ENCODE measurements around the gene TEAD3. TPM values are rescaled to one million over a fixed set of nuclear protein-coding genes. Genes with fewer than 3 reads are reported as not detected.

The TEAD3 gene
- total RNA-seq, 1 experiment from 2014 or later: 27.0 TPM

DNA sequence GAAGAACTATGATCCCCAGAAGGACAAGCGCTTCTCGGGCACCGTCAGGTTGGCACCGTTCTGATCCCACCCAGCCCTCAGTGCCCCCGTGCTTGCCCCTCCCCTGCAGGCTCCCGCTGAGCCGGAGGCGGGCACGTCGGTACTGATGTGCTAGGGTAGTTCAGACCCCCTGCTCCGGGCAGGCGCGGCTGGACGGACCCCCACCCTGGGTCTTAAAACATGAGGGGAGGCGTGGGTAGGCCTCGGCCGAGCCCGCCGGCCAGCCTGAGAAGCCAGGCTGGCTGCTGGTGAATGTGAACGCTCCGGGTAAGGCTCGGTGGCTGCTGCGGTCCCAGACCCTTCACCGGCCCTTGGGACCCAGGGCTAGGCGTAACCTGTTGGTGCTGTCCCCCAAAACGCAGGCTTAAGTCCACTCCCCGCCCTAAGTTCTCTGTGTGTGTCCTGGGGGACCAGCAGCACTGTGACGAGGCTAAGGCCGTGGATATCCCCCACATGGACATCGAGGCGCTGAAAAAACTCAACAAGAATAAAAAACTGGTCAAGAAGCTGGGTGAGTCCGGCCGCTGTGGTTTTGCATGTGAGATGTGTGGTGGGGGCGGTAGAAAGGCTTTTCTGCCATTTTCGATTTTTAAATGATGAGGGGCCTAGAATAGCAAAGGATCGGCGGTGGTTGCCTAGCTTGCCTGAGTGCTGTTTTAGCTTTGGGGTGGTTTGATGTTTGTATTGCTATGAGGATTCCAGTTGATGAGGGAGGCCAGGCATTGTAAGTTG, 27.7 kb downstream of the TEAD3 start:
- Mint-ChIP-seq H3K4me3 (peak overlapping the region; percentile 91 to 98), H3K27ac (peak overlapping the region; percentile 93 to 99 (median 98)), H3K4me1 (peaks cover 30 to 43% of the 10 kb centered on the region in 2 experiments), H3K27me3 (ENCODE audit: low read depth) (peaks cover 6% of the 10 kb centered on the region), H3K36me3 (ENCODE audit: insufficient read depth in 1 of 3, low read depth in 3 of 3) (peaks cover 38 to 74% (median 71%) of the 10 kb centered on the region in 3 experiments), H3K9me3 (peaks cover 6 to 7% of the 10 kb centered on the region in 2 experiments; a peak in 4 of 5 replicates)
- no peak overlapping the region for H2AK5ac ChIP-seq (ENCODE audit: insufficient read length, low read length)
- no peak for DNase-seq
- H3K27me3 ChIP-seq (ENCODE audit: insufficient read depth, low read length): no peaks in the 10 kb centered on the region
- H4K20me1 ChIP-seq (ENCODE audit: control insufficient read depth, insufficient read depth, insufficient read length): no peaks in the 10 kb centered on the region
- peak overlapping the region; percentile 95 for H3K18ac ChIP-seq (ENCODE audit: insufficient read length, low read depth, low read length)
- no CpG with 5 or more reads among the region's 37 CpGs for WGBS (ENCODE audit: extremely low coverage, insufficient read length, low lambda C conversion rate)
- peak overlapping the region; percentile 93 for H3K9ac ChIP-seq (ENCODE audit: extremely low read depth, insufficient read length, low read length)
- no peak overlapping the region for H2BK5ac ChIP-seq (ENCODE audit: insufficient read length, low read length)
- H4K5ac ChIP-seq (ENCODE audit: insufficient read length, low read depth, low read length): no peak overlapping the region
- peak overlapping the region; percentile 94 for H3K14ac ChIP-seq (ENCODE audit: insufficient read depth, low read length)
- no peak overlapping the region for H4K8ac ChIP-seq (replicated peaks; ENCODE audit: insufficient read length, low read depth, low read length)
- TF ChIP-seq, protein P1, sequence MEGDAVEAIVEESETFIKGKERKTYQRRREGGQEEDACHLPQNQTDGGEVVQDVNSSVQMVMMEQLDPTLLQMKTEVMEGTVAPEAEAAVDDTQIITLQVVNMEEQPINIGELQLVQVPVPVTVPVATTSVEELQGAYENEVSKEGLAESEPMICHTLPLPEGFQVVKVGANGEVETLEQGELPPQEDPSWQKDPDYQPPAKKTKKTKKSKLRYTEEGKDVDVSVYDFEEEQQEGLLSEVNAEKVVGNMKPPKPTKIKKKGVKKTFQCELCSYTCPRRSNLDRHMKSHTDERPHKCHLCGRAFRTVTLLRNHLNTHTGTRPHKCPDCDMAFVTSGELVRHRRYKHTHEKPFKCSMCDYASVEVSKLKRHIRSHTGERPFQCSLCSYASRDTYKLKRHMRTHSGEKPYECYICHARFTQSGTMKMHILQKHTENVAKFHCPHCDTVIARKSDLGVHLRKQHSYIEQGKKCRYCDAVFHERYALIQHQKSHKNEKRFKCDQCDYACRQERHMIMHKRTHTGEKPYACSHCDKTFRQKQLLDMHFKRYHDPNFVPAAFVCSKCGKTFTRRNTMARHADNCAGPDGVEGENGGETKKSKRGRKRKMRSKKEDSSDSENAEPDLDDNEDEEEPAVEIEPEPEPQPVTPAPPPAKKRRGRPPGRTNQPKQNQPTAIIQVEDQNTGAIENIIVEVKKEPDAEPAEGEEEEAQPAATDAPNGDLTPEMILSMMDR (conservative IDR thresholded peaks at IDR 0.05): no peak
- H2BK15ac ChIP-seq (ENCODE audit: low read depth, low read length): no peak overlapping the region
- H4K91ac ChIP-seq (ENCODE audit: insufficient read length, low read depth, low read length): no peak overlapping the region
- no peak overlapping the region for H3K23ac ChIP-seq (ENCODE audit: insufficient read length, low read depth, low read length)
- H3K56ac ChIP-seq (ENCODE audit: insufficient read length, low read depth, low read length): no peak overlapping the region
- no peaks in the 10 kb centered on the region for H3K9me3 ChIP-seq (ENCODE audit: control insufficient read depth, low read depth, low read length)
- peaks cover 3% of the 10 kb centered on the region for H3K79me1 ChIP-seq (ENCODE audit: insufficient read depth, low read depth, low read length, poor library complexity, severe bottlenecking)
- no peak overlapping the region for H2BK20ac ChIP-seq (ENCODE audit: low read depth, low read length, poor library complexity, severe bottlenecking)
- H2BK120ac ChIP-seq (ENCODE audit: low read depth, low read length, poor library complexity, severe bottlenecking): no peak overlapping the region
- no peak overlapping the region for H2BK12ac ChIP-seq (ENCODE audit: insufficient read length, low read depth, low read length)
- H3K4me1 ChIP-seq (ENCODE audit: insufficient read depth, low read length): peaks cover 3% of the 10 kb centered on the region; the same call in 1 of the 2 replicates
- no peak overlapping the region for H2AFZ ChIP-seq (ENCODE audit: low read length)
- peaks cover 19% of the 10 kb centered on the region; the same call in 1 of the 2 replicates for H3K79me2 ChIP-seq (ENCODE audit: insufficient read depth, low read length)
- H3T11ph ChIP-seq (ENCODE audit: low read length): no peak overlapping the region
- peaks cover 15% of the 10 kb centered on the region for H3K23me2 ChIP-seq (ENCODE audit: insufficient read length, low read depth, low read length, poor library complexity, severe bottlenecking)
- no peak overlapping the region; the same call in 1 of the 2 replicates for H3K4ac ChIP-seq (ENCODE audit: low read depth, low read length)
- H3K27ac ChIP-seq (ENCODE audit: insufficient read length, low read depth, low read length): peak overlapping the region; percentile 6
- H3K4me2 ChIP-seq (ENCODE audit: insufficient read depth, insufficient read length, low read length): peak overlapping the region; percentile 95
